T-cell (primary cell): ENCODE measurements around the gene GLIS2. TPM values are rescaled to one million over a fixed set of nuclear protein-coding genes. Genes with fewer than 3 reads are reported as not detected.

Experiments used
- ATAC-seq, 4 experiments: fragments of 200-7000 bp in 3 of 4; fragments of 150-1000 bp in 1 of 4; cut with Tn5 transposase; replicated peaks in 1 of 4; 1 replicate in 3 of 4; 2 replicates in 1 of 4; pipeline ENCODE4 v1.10.0; 2021; ENCODE audit warnings: moderate library complexity in 3 of 4, mild to moderate bottlenecking in 2 of 4, moderate number of reproducible peaks in 1 of 4
- CTCF ChIA-PET, 2 donors: fragments of 300-600 bp; sonication (Branson Sonifier 250); formaldehyde crosslinking; loops; one replicate each; lab custom pipeline; 2022; ENCODE audit warnings: antibody characterized with exemption in 2 of 2; lab: Charles Lee
- POLR2A ChIA-PET, 2 donors: fragments of 300-600 bp; sonication (Branson Sonifier 250); formaldehyde crosslinking; loops; one replicate each; lab custom pipeline; 2022; ENCODE audit warnings: antibody characterized with exemption in 2 of 2; lab: Charles Lee
- DNase-seq, 35 experiments: peaks; one replicate each; pipeline versions ENCODE4 v3.0.0 to v3.0.0-alpha.2; 2013 to 2023
- H3K27ac ChIP-seq: one replicate; pipeline ENCODE4 v1.5.1; 2013; ENCODE audit warnings: low read length
- H3K27me3 ChIP-seq, 2 experiments: replicated peaks in 1 of 2; 1 replicate in 1 of 2; 2 replicates in 1 of 2; pipeline versions ENCODE4 v1.6.1 to v1.7.0; 2013; ENCODE audit warnings: low read length in 1 of 2, mixed read lengths in 1 of 2; ENCODE audit not compliant: control insufficient read depth in 2 of 2, insufficient read depth in 2 of 2; ENCODE audit errors: extremely low read depth in 1 of 2
- H3K36me3 ChIP-seq, 2 donors: 1 replicate in 1 of 2; 2 replicates in 1 of 2; pipeline versions ENCODE4 v1.6.1 to v1.7.0; 2013; ENCODE audit warnings: low read length in 1 of 2; ENCODE audit not compliant: control insufficient read depth in 2 of 2, insufficient read depth in 1 of 2; ENCODE audit errors: extremely low read depth in 1 of 2
- H3K4me1 ChIP-seq, 2 experiments: 1 replicate in 1 of 2; 2 replicates in 1 of 2; pipeline versions ENCODE4 v1.6.1 to v1.7.0; 2013; ENCODE audit warnings: low read length in 2 of 2, mixed read lengths in 1 of 2; ENCODE audit not compliant: insufficient read depth in 2 of 2, control insufficient read depth in 1 of 2; ENCODE audit errors: extremely low read depth in 1 of 2
- H3K4me3 ChIP-seq, 2 donors: 1 replicate in 1 of 2; 2 replicates in 1 of 2; pipeline versions ENCODE4 v1.5.1 to v1.7.0; 2013; ENCODE audit warnings: mild to moderate bottlenecking in 2 of 2, low read length in 1 of 2, moderate library complexity in 1 of 2; ENCODE audit not compliant: control insufficient read depth in 1 of 2; ENCODE audit errors: extremely low read depth in 1 of 2
- H3K9me3 ChIP-seq: 2 replicates; pipeline ENCODE4 v1.7.0; 2013
- H3K27ac Mint-ChIP-seq, 2 donors: one replicate each; pipeline ENCODE4 v1.8.0; 2020 to 2021; ENCODE audit warnings: mild to moderate bottlenecking in 2 of 2, mixed read lengths in 2 of 2
- H3K27me3 Mint-ChIP-seq, 2 donors: one replicate each; pipeline ENCODE4 v1.8.0; 2021 to 2022; ENCODE audit warnings: mixed read lengths in 2 of 2
- H3K36me3 Mint-ChIP-seq: one replicate; pipeline ENCODE4 v1.8.0; 2021; ENCODE audit warnings: mixed read lengths
- H3K4me1 Mint-ChIP-seq, 3 donors: one replicate each; pipeline ENCODE4 v1.8.0; 2020 to 2022; ENCODE audit warnings: mixed read lengths in 3 of 3, mild to moderate bottlenecking in 1 of 3
- H3K4me3 Mint-ChIP-seq, 3 donors: one replicate each; pipeline ENCODE4 v1.8.0; 2020 to 2022; ENCODE audit warnings: mild to moderate bottlenecking in 3 of 3, mixed read lengths in 3 of 3, moderate library complexity in 3 of 3
- H3K9me3 Mint-ChIP-seq, 3 donors: one replicate each; pipeline ENCODE4 v1.8.0; 2020 to 2022; ENCODE audit warnings: mixed read lengths in 3 of 3
- WGBS: methylation state at CpG from one replicate; pipeline ENCODE4 v1.1.5; 2013; ENCODE audit warnings: missing lambda C conversion rate; ENCODE audit not compliant: insufficient coverage; 5-methylcytosine and 5-hydroxymethylcytosine counted together
- total RNA-seq, 35 experiments: library from RNA in 6 of 35; stranded (reverse) in 6 of 35; fragments of 120-200 nt in 1 of 35; gene quantifications; one replicate each; pipeline versions ENCODE4 v1.2.1 to v1.2.4 and lab custom pipeline; 2013 to 2026

The GLIS2 gene
- total RNA-seq, 5 donors from 2014 or later (not counting 1 experiment from before 2014, with no cell fraction given) = 0.18 to 0.20 (median 0.19) TPM; not detected in 2

DNA sequence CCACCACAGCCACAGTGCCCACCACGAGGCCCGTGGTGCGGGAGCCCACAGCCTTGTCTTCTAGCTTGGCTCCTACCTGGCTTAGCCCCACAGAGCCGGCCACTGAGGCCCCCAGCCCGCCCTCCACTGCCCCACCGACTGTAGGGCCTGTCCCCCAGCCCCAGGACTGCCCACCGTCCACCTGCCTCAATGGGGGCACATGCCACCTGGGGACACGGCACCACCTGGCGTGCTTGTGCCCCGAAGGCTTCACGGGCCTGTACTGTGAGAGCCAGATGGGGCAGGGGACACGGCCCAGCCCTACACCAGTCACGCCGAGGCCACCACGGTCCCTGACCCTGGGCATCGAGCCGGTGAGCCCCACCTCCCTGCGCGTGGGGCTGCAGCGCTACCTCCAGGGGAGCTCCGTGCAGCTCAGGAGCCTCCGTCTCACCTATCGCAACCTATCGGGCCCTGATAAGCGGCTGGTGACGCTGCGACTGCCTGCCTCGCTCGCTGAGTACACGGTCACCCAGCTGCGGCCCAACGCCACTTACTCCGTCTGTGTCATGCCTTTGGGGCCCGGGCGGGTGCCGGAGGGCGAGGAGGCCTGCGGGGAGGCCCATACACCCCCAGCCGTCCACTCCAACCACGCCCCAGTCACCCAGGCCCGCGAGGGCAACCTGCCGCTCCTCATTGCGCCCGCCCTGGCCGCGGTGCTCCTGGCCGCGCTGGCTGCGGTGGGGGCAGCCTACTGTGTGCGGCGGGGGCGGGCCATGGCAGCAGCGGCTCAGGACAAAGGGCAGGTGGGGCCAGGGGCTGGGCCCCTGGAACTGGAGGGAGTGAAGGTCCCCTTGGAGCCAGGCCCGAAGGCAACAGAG lies 66.3 kb downstream of the GLIS2 start:
- Mint-ChIP-seq H3K27me3 (no peaks in the 10 kb centered on the region), H3K36me3 (peaks cover 13% of the 10 kb centered on the region), H3K4me3 (peak overlapping the region in 1 of 3 donors; percentile 32), H3K27ac (no peak overlapping the region), H3K4me1 (peaks cover 0 to 4% (median 3%) of the 10 kb centered on the region in 3 donors), H3K9me3 (no peaks in the 10 kb centered on the region)
- H3K4me3 ChIP-seq = no peak overlapping the region
- ATAC-seq (peak in 1 of 4 experiments; percentile 4), DNase-seq (no peak)
- no peak overlapping the region for H3K27ac ChIP-seq
- no peaks in the 10 kb centered on the region for H3K27me3 ChIP-seq
- WGBS = 95% methylated on average over 44 of the region's 55 CpGs
- ChIA-PET CTCF (no interaction called here), POLR2A (no interaction called here)
- peaks cover 0 to 28% of the 10 kb centered on the region in 2 experiments for H3K4me1 ChIP-seq
- no peaks in the 10 kb centered on the region for H3K9me3 ChIP-seq
- H3K36me3 ChIP-seq = peaks cover 32 to 70% of the 10 kb centered on the region in 2 donors

DNA sequence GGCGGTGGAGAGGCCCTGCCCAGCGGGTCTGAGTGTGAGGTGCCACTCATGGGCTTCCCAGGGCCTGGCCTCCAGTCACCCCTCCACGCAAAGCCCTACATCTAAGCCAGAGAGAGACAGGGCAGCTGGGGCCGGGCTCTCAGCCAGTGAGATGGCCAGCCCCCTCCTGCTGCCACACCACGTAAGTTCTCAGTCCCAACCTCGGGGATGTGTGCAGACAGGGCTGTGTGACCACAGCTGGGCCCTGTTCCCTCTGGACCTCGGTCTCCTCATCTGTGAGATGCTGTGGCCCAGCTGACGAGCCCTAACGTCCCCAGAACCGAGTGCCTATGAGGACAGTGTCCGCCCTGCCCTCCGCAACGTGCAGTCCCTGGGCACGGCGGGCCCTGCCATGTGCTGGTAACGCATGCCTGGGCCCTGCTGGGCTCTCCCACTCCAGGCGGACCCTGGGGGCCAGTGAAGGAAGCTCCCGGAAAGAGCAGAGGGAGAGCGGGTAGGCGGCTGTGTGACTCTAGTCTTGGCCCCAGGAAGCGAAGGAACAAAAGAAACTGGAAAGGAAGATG lies 67.0 kb downstream of the GLIS2 start:
- H3K27ac ChIP-seq = no peak overlapping the region

DNA sequence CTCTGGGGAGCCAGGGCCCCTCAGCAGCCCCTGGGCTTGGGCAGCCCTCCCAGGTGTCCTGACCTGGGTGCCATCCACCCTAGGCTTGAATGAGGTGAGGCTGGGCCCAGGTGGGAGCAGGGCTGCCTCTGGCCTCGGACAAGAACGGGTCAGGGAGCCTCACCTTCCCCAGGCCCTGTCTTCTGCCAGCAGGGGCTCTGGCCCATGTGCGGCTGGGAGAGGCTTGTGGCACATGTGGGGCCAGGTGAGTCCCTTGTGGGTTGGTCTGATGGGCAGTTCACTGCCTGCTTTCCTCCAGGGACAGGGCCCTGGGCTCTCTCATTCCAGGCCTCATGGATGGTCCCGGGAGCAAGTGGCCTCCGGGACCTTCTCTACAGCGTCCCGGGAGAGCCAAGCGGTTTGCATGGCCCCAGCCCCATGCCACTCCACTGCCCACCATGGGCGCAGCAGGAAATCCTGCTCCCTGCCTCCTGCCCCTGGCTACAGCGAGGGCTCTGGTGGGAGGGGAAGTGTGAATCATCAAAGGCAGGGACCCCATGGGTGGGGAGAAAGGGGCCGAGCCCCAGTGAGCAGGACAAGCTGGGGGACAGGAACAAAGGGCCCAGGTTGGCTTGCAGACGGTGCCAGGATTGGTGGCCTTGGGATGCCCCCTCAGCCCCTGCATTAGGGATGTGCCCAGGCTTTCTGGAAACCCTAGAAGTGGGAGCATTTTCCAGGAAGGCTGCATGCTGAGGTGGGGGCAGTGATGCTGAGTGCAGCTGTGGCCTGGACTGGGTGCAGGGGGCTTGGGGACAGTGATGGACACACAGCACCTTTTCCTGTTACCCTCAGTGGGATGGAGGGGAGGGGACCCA lies 68.0 kb downstream of the GLIS2 start:
- Mint-ChIP-seq H3K27ac (no peak overlapping the region), H3K27me3 (no peaks in the 10 kb centered on the region), H3K9me3 (no peaks in the 10 kb centered on the region), H3K4me1 (no peaks in the 10 kb centered on the region), H3K36me3 (peaks cover 10% of the 10 kb centered on the region), H3K4me3 (no peak overlapping the region)
- 96% methylated on average over 7 of the region's 12 CpGs for WGBS
- Histone ChIP-seq H3K4me1 (peaks cover 0 to 16% of the 10 kb centered on the region in 2 experiments), H3K27ac (no peak overlapping the region), H3K4me3 (no peak overlapping the region), H3K27me3 (no peaks in the 10 kb centered on the region), H3K9me3 (no peaks in the 10 kb centered on the region), H3K36me3 (peaks cover 29 to 81% of the 10 kb centered on the region in 2 donors)
- CTCF ChIA-PET = no interaction called here
- DNase-seq = no peak
- POLR2A ChIA-PET = no interaction called here
- ATAC-seq = no peak

More for the DNA sequence above, 67.0 kb downstream of the GLIS2 start:
- Histone ChIP-seq H3K36me3 (peaks cover 33 to 73% of the 10 kb centered on the region in 2 donors), H3K4me1 (peaks cover 0 to 24% of the 10 kb centered on the region in 2 experiments), H3K9me3 (no peaks in the 10 kb centered on the region), H3K4me3 (no peak overlapping the region), H3K27me3 (no peaks in the 10 kb centered on the region)
- 92% methylated on average over 16 of the region's 21 CpGs for WGBS
- POLR2A ChIA-PET = no interaction called here
- Mint-ChIP-seq H3K36me3 (peaks cover 10% of the 10 kb centered on the region), H3K27ac (peak overlapping the region in 1 of 2 donors; percentile 68), H3K9me3 (no peaks in the 10 kb centered on the region), H3K4me3 (peak overlapping the region in 1 of 3 donors; percentile 36), H3K4me1 (peaks cover 0 to 2% (median 1%) of the 10 kb centered on the region in 3 donors), H3K27me3 (no peaks in the 10 kb centered on the region)
- DNase-seq (no peak), ATAC-seq (peak in 1 of 4 experiments; percentile 2)
- CTCF ChIA-PET = no interaction called here

DNA sequence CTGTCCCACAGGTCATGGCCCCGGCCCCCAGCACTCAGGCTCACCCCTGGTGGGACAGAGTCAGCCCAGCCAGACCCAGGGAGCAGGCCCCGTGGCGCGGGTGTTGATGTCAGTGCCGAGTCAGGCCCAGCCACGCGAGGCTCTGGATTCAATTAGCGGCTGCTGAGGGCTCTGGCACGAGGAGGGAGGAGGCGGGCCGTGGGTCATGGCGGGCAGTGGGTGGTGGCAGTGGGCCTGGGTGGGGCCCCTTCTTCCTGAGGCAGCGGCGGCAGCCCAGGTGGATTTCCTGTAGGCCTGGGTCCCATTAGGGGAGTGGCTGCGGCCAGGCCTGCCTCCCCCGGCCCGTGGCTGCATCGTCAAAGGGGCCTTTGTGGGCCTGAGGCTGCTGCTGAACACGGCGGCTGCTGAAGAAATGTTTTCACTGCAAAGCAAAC lies 68.7 kb downstream of the GLIS2 start:
- Mint-ChIP-seq H3K27ac (no peak overlapping the region), H3K4me3 (no peak overlapping the region), H3K9me3 (no peaks in the 10 kb centered on the region), H3K36me3 (peaks cover 10% of the 10 kb centered on the region), H3K4me1 (no peaks in the 10 kb centered on the region), H3K27me3 (no peaks in the 10 kb centered on the region)
- no peak for DNase-seq
- Histone ChIP-seq H3K27ac (no peak overlapping the region), H3K27me3 (no peaks in the 10 kb centered on the region), H3K36me3 (peaks cover 28 to 81% of the 10 kb centered on the region in 2 donors), H3K9me3 (no peaks in the 10 kb centered on the region), H3K4me1 (peaks cover 0 to 11% of the 10 kb centered on the region in 2 experiments), H3K4me3 (no peak overlapping the region)
- 83% methylated on average over 17 of the region's 20 CpGs for WGBS
- ChIA-PET POLR2A (no interaction called here), CTCF (no interaction called here)
- ATAC-seq = no peak

DNA sequence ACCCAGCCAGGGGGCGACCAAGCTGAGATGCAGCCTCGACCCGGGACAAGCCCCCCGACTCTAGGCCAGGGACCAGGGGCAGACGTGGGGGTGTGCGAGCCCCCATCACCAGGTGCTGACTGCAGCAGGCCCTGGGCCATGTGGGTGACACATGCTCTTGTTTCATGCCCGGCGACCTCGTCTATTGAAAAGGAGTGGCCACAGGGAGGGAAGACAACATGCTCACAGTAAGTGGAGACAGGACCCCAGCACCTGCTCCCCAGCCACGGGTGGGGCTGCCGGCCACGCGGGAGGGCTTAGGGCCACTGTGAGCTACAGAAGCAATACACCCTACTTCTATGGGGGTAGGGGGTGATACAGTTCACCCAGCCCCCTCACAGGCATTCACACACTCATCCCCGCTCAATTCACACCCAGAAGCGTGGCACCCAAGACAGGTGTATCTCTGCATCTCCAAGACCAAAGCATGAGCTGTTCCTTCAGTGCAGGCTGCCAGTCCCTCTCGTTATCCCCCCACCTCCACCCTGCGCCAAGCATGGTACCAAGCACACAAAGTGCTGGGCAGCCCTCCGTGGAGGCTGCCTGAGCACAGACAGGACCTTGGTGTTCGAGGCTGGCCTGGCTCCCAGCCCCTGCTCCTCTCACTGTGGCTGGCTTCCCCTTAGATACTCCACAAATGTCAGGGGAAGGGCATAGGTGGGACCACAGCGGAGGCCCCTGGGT lies 69.4 kb downstream of the GLIS2 start:
- H3K4me3 Mint-ChIP-seq = no peak overlapping the region
- no peaks in the 10 kb centered on the region for H3K9me3 ChIP-seq
- ATAC-seq = no peak
- H3K27me3 Mint-ChIP-seq = no peaks in the 10 kb centered on the region
- no peak for DNase-seq
- ChIA-PET POLR2A (no interaction called here), CTCF (interaction anchor here in 1 of 2 donors (0.6 kb wide), 1 partner anchor 21 kb away, joined by 3 read pairs; no protein-coding TSS in a partner anchor)
- peaks cover 0 to 7% of the 10 kb centered on the region in 2 experiments for H3K4me1 ChIP-seq
- H3K4me1 Mint-ChIP-seq = no peaks in the 10 kb centered on the region
- H3K27ac ChIP-seq = no peak overlapping the region
- peaks cover 11% of the 10 kb centered on the region for H3K36me3 Mint-ChIP-seq
- H3K4me3 ChIP-seq = no peak overlapping the region
- WGBS = 93% methylated on average over 14 of the region's 20 CpGs
- H3K27ac Mint-ChIP-seq = no peak overlapping the region
- H3K9me3 Mint-ChIP-seq = no peaks in the 10 kb centered on the region
- H3K36me3 ChIP-seq = peaks cover 28 to 84% of the 10 kb centered on the region in 2 donors
- H3K27me3 ChIP-seq = no peaks in the 10 kb centered on the region
